Dedifferentiated amniotic fluid mesenchymal stem cell (primary cell): ENCODE results near the gene CLASP1.
"Not testable (repeated sequence)": the region's sequence is repeated elsewhere in the genome, so short reads cannot be mapped to it uniquely, and the experiment has no call there.

ENCODE experiments used
- DNase-seq: peaks from one replicate; pipeline ENCODE4 v3.0.0-alpha.2; 2016; ENCODE audit errors: extremely low spot score

CLASP1 gene

DNA sequence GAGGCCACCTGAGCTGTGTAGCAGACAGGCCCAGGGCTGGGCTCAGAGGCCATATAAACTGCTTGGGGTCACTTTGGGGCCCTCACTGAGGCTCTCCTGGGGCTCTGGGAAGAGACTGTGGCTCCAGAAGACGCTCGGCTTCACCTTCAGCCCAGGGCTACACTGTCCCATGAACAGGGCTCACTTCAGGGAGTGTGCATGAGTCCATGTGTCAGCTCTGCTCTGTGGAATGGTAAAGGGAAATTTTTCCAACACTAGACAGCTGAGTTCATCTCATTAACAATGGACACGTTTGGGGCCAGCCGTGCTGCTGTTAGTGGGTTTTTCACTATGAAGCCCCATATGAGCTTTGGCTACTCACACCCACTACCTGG lies 298.9 kb downstream of the CLASP1 start:
- no peak for DNase-seq

DNA sequence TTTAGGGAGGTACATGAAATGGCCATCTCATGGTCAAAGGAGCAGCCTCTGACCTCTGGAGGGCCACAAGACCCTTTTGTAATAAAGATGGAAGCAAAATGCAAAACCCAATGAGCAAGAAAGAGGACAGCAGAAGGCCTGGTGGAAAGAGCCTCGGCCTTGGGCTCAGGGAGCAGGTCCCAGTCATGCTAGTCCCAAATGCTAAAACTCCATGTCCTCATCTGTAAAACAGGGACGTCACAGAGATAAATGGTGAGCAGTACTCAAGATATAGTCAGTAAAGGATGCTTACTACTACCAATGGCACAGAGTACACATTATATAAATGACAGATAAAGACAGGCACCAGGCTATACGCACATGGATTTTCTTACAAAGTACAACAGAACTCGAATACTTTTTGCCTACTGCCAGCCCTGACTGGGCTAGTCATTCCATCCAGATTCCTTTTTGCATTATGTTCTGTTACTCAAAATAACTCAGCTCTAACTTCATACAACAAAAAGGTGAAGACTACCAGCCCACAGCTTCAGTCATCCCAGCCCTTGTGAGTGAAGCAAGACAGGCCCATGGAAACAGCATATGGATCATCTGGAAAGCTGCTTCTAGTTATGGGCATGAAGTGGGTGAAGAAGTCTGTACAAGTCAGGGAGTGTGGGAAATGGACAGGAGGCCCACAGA lies 299.4 kb downstream of the CLASP1 start:
- DNase-seq = no peak

DNA sequence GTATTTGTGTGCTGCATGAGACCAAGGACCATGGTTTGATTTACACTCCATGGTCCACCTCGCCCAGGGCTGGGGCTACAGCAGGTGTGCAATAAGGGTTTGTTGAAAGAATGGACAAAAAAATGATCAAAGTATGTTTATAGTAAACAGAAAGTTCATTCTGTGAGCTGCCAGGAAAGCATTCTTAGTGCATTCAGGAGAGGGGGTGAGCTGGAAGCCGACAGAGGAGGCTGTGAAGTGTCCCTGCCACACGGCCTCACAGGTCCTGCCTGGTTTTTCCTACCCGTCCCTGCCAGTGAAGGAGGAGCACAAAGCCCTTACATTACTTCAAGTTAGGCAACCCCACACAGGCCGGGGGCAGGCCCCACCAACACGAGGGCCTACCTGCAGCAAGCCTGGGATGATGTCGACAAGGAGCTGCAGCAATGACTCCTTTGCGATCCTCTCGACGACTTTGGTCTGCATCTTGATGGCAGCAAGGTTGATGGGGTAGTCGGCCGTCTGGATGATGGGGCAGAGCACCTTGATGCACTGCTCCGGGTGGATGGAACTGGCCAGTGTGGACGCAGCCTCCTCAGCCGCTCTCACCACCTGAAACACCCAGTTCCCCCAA lies 301.0 kb downstream of the CLASP1 start:
- no peak for DNase-seq

DNA sequence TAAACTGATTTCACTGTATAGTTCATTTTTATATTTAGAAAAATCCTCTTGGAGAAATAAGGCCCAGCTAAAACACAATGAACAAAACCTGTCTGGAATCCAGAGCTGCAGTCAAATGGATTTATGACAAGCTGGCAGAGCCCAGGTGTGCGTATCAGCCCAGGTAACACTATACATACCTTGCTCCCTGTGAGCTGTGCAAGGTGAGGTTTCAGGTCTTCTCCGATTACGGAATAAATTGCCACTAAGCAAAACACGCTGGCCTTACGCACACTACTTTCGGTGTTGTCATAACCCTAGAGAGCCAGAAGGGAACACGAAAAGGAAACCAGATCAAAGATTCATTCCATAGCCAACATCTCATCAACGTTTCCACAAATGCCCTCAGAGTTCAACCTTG lies 302.4 kb downstream of the CLASP1 start:
- no peak for DNase-seq

DNA sequence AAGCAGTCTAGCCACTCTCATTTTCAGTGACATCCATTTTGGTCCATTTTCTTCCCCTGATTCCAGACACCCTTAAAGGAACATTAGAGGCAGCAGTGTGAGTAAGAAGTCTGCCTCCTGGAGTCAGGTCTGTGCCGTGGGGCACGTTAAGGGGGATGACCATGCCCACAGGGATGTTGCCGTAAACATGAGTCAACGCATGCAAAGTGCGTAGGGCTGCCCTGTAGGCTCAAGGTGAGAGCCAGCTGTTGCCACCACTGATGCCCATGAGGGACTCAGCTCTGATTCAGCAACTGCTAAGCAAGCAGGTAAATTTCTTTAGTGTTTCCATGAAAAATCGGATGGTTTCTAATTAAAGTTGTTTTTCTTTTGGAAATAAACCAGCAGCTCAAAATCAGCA lies 302.9 kb downstream of the CLASP1 start:
- DNase-seq = no peak

DNA sequence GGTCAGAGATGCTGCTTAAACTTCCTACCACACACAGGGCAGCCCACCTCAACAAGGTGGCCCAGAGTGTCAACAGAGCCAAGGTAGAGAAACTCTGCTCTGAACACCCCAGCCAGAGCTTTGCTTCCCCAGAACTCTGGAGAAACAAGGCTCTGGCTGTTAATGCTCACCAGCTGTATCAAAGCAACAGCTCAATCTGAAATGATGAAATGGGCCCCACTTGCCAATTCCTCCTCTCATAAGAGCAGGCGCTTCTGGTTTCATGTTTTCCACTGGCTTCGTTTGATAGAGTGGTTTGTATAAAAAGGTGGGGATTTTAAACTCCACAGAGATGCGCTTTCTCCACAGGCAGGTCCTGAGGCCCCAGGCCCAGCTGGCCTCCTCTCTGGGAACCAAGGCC lies 303.4 kb downstream of the CLASP1 start:
- DNase-seq = no peak

DNA sequence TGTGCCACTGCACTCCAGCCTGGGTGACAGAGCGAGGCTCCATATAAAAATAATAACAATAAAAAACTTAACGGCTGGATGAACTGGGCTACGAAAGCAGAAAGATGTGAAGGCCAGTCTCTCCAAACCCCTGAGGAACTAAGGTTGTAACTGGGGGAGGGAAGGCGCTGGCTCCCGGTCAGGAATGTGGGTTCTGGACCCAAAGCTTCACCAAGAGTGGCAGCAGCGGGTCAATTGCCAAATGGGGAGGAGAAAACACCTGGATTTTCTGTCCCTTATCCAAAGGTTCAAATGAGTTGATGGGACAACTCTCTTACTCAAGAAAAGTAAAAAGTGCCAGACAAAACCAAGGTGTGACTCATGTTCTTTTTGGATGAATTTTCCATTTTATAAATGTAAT lies 304.2 kb downstream of the CLASP1 start:
- no peak for DNase-seq

DNA sequence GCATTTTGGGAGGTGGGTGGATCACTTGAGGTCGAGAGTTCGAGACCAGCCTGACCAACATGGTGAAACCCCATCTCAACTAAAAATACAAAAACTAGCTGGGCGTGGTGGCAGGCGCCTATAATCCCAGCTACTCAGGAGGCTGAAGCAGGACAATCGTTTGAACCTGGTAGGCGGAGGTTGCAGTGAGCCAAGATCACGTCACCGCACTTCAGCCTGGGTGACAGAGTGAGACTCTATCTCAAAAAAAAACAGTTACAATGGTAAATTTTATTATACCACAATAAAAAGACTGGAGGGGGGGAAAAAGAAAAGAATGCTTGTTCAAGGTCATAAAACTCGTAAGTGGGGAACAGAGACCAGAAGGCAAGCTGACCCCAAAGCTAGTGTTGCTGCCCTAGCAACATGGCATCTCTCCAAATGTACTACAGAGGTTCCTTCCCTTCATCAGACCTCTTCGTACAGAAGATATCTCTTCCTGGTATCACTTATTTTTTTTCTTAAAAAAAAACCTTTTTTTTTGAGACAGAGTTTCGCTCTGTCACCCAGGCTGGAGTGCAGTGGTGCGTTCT lies 305.3 kb downstream of the CLASP1 start:
- DNase-seq = not testable (repeated sequence)

DNA sequence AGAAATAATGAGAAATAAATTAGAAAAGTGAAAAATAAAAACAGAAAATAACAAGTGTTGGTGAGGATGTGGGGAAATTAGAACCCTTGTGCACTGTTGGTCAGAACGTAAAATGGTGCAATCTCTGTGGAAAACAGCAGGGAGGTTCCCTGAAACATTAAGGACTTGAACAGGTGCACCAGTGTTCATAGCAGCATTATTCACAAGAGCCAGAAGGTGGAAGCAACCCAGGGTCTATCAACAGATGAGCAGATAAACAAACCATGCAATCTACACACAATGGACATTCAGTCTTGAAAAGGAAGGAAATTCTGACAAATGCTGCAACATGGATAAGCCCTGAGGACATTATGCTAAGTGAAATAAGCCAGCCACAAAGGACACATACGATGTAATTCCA lies 306.1 kb downstream of the CLASP1 start:
- no peak for DNase-seq

DNA sequence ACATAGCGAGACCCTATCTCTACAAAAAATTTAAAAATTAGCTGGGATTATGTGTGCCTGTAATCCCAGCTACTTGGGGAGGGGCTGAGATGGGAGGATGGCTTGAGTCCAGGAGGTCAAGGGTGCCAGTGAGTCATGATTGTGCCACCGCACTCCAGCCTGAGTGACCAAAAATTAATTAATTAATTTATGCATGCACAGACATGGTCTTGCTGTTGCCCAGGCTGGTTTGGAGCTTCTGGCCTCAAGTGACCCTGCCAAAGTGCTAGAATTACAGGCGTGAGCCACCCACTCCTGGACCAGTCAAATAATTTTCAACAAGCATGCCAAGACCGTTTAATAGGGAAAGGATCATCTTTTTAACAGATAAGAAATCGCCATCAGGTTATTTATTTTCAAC lies 306.5 kb downstream of the CLASP1 start:
- DNase-seq = no peak

DNA sequence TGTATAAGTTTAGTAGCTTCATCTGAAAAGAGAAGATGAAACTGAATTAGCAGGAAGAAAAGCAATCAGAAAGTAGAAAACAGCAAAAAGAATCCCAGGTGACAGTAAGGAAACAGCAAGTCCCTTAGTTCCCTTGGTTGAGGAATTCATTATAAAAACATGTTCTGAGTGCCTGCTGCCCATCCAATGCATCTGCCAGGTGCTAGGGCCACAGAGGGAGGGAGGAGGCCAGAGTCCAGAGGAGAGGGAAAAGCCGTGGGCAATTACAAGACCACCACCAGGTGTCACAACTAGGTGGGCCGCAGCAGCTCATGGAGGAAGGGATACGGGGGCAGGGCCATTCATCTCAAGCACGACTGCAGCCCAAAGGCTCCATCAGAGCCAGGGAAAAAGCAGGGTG lies 308.3 kb downstream of the CLASP1 start:
- no peak for DNase-seq

DNA sequence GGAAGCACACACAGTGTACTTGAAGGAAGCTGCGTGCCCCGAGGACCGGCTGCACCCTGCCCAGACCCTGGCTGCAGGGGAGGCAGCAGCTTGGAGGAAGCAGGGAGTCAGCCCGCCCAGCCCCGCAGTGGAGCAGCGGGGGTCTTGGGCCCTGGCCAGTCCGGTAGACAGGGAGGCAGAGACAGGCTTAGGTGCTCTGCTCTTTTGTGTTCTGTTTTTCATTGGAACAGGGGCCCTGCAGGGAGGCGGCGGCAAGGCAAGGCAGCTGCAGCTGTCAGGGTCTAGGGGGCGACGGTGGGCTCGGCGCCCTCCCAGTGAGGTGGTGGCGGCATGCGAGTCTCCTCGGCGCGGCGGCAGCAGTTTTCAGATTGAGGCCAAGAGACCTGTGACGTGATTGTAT lies 311.0 kb downstream of the CLASP1 start:
- DNase-seq = no peak

DNA sequence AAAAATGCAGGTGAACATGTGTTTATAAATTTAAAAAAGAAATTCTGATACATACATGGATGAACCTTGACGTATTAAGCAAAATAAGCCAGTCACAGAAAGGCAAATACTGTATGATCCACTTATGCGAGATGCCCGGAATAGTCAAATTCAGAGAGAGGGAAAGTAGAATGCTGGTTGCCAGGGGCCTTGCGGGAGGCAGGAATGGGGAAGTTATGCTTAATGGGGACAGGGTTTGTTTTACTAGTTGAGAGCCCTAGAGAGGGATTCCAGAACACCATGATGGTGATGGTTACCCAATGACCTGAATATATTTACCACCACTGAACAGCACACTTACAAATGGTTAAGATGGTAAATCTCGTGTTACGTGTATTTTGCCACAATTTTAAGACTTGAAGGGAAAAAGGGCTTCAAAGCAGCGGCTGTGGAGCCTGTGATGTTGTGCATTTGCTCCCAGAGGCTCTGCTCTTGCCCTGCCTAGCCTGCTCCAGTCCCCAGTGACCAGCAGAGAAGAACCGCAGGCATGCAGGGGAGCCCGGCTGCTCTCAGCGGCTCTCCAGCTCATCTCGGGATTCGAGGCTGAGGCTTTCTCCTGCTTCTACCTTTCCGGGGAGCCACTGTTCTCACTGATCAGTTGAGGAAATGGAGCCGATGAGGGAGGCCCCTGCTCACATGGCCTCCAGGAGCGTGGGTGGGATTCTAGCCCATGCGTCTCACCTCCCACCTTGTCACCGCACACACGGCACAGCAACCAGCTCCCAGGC lies 312.6 kb downstream of the CLASP1 start:
- DNase-seq = no peak

DNA sequence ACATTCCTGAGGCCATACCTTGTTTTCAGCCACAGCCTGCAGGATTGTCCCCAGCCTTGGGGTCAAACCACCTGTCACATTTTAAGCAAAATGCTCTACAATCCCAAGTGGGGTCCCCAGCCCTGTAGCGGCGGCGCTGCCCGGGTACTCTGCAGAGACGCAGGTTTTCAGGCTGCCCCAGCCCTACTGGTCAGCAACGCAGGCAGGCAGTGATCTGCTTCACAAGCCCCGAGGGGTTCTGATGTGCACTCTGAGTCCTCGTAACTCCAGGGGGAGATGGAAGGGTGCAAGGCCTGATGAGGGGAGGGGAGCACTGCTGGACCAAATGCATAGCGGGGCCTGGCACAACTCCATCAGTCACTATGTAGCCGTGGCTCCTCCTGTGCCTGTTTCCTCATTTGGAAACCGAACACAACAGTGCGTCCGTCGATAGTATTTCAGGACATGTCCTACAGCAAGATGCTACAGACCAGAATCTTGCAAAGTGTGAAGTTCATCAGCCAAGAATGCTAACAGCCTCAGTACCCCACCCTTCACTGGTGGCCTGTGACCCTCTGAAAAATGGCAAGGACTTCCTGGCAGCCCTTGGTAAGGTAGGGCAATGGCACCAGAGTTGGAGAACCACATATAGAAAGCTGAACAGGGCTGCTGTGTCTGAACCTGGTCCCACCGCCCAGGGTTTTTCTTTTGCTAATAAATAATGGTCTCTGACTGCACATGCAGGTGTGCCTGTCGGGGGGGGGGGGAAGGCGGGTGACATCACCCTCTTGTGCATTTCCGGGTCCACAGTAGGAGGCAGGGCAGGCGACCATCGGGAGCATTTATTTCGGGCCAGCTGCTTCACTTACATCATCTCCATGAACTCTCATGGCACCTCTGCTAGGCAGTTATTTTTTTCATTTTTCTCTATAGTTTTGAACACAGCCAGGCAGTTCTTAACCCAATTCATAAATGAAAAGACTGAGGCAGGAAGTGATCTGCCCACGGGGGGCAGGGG lies 313.7 kb downstream of the CLASP1 start:
- no peak for DNase-seq

DNA sequence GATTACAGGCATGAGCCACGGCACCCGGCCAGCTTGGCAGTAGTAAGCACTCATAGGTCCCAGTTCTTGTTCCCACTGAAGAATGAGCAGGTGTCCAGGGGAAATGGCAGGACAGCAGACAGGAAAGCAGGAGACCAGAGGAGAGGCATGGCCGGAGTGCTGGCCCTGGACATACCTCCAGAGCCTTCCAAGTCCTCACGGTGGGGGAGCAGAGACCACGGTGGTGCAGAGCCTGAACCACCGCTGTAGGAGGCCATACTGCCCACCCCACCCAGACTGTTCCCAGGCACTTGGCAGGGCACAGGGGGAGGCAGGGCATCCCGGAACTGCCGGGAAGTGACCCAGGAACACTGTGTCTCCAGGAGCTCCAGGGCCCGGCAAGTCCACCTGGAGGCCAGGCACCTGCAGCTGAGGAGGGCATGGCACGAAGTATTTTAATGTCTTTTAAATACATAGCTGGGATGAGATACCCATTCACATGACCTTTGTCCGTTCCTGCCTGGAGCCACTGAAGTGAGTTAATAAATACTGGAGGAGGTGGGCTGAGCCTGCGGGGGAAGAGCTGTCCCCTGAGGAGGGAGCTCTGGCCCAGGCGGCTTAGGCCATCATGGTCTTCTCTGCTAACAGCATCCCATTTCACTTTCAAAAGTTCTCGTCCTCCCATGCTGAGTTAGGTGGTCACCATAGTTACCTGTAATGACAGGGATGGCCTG lies 314.5 kb downstream of the CLASP1 start:
- no peak for DNase-seq

DNA sequence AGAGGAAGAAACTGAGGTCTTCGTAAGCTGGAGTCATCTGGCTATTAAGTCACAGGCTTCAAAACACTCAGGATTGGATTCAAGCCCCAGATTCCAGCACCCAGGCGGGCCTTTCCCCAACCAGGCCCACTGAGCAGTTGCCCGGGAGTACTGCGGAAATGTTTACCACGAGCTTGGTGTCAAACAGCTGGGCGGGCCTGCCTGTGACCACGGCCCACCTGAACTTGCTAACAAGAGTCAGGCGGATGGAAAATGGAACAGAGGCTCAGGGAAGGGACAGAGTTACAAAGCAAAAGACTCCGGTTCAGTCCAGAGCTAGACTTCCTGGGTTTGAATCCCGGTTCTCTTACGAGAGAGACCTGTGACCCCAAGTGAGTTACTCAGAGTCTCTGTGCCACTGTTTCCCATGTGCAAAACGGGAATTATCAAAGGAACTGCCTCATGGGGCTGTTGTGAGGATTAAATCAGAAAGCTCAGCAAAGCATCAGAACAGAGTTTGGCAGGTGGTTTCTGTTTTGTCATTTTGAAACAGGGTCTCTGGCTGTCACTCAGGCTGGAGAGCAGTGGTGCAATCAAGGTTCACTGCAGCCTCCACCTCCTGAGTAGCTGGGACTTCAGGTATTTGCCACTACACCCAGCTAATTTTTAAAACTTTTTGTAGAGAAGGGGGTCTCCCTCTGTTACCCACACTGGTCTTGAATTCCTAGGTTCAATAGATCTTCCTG lies 315.3 kb downstream of the CLASP1 start:
- no peak for DNase-seq

DNA sequence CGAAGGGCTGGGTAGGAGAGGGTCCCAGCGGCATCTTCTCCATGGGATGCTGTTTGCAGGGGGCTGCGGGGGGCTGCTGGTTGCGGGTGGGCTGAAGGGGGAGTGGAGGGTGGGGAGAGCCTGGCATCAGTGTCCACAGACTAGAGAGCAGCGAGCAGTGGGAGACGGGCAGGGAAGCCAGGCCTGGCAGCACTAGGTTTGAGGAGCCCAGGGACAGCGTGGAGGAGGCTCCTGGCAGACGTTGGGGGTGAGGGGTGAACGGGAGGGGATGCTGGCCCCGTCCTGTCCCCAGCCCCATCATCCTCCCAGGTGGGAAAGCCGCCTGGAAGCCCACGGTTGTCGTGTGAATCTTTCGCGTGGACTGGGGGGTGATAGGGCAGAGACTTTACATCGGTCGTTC lies 316.0 kb downstream of the CLASP1 start:
- no peak for DNase-seq

DNA sequence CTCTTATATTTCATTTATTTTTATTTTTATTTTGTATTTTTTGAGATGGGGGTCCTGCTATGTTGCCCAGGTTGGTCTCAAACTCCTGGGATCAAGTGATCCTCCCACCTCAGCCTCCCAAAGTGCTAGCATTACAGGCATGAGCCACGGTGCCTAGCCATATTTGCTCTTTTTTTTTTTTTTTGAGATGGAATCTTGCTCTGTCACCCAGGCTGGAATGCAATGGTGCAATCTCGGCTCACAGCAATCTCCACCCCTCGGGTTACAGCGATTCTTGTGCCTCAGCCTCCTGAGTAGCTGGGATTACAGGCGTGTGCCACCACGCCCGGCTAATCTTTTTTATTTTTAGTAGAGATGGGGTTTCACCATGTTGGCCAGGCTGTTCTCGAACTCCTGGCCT lies 317.9 kb downstream of the CLASP1 start:
- not testable (repeated sequence) for DNase-seq

DNA sequence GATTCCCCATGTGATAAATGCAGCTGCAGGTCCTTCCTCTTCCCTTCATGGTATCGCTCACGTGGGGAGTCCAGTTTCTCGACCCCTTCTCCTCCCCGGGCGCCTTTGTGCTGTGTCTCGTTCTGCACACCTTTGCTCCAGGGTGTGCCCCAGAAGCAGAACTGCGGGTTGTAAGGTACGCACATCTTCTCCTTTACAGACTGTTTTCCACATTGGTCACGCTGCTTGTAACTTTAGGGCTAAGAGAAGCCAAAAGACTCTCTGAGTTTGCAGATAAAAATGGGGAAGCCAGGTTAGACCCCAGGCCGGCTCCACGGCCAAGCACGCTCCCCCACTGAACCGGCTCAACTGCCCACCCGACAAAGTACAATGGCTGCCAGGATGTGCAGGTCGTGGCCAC lies 318.3 kb downstream of the CLASP1 start:
- no peak for DNase-seq

DNA sequence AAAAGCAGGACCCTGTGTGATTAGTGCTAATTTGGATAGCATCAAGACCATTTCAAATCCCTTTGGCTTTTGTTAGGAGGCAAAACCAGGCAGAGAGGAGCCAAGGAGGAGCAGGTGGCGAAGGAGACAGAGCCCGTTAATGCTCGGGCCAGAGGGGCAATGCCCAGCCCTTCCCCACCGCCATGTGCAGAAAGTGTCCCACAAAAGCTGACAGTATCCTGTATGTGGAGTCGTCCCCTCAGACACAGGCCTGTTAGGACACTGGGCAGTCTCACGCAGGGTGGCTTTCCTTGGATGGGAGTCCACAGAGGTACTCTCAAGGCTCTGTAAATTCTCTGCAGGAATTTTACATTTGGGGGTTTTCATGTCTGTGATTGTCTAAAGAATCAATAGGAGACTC lies 319.5 kb downstream of the CLASP1 start:
- DNase-seq = no peak
